ENCODE results near the gene TUBAL3.

DNA sequence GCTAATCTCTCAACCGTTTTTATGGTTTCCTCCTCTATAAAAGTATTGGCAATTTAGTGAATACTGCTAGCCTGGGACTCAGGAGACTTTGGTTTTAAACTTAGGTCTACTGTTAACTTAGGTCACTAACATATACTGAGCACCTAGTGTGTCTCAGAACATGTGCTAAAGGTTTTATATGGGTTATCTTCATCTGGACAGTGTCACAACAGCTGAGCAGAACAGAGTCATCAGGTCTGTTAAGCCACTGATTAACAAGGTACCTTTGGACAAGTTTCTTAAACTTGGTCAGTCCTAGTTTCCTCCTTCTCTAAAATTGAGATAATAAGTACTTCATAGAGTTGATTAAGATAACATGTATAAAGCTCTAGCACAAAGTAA lies 38.4 kb upstream of the TUBAL3 start:
- no peak for TF ChIP-seq EZH2 (IDR thresholded peaks at IDR 0.05; ENCODE audit: low read depth)
- TF ChIP-seq, protein P1, sequence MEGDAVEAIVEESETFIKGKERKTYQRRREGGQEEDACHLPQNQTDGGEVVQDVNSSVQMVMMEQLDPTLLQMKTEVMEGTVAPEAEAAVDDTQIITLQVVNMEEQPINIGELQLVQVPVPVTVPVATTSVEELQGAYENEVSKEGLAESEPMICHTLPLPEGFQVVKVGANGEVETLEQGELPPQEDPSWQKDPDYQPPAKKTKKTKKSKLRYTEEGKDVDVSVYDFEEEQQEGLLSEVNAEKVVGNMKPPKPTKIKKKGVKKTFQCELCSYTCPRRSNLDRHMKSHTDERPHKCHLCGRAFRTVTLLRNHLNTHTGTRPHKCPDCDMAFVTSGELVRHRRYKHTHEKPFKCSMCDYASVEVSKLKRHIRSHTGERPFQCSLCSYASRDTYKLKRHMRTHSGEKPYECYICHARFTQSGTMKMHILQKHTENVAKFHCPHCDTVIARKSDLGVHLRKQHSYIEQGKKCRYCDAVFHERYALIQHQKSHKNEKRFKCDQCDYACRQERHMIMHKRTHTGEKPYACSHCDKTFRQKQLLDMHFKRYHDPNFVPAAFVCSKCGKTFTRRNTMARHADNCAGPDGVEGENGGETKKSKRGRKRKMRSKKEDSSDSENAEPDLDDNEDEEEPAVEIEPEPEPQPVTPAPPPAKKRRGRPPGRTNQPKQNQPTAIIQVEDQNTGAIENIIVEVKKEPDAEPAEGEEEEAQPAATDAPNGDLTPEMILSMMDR (conservative IDR thresholded peaks at IDR 0.05) = no peak
